ENCODE measurements around the gene KLHL7.

GRCh38 chr7:23218196-23218595 lies 112.6 kb downstream of the KLHL7 start:
- TF ChIP-seq EZH2 (IDR thresholded peaks at IDR 0.05; ENCODE audit: insufficient read depth, poor library complexity, severe bottlenecking) (no peak), EZH2phosphoT487 (IDR thresholded peaks at IDR 0.05; ENCODE audit: insufficient read depth, low read depth) (no peak)
